Suprapubic skin (tissue), 4 donors: ENCODE results near the gene MCF2L.

ENCODE experiments used
- CTCF ChIP-seq, 2 donors: fragments of 200-600 bp in 1 of 2; fragments of 450-650 bp in 1 of 2; sonication (generic) in 1 of 2; IDR thresholded peaks; one replicate each; pipeline ENCODE4 v1.5.1; 2016 to 2019; ENCODE audit warnings: antibody characterized with exemption in 2 of 2, mild to moderate bottlenecking in 1 of 2, moderate library complexity in 1 of 2
- EP300 ChIP-seq: sonication (generic); formaldehyde crosslinking; IDR thresholded peaks from one replicate; pipeline ENCODE4 v1.6.1; 2017; ENCODE audit warnings: antibody characterized with exemption
- POLR2A ChIP-seq, 2 donors: fragments of 450-650 bp; IDR thresholded peaks; one replicate each; pipeline ENCODE4 v1.6.1; 2017; ENCODE audit warnings: antibody characterized with exemption in 2 of 2, mild to moderate bottlenecking in 2 of 2, moderate library complexity in 2 of 2
- POLR2AphosphoS5 ChIP-seq, 3 donors: sonication (generic); formaldehyde crosslinking; IDR thresholded peaks; one replicate each; pipeline ENCODE4 v1.6.1; 2017; ENCODE audit warnings: antibody characterized with exemption in 3 of 3

GRCh38 chr13:112967686-112968379 lies 1.2 kb upstream of the MCF2L start:
- TF ChIP-seq CTCF (IDR thresholded peaks at IDR 0.05), result no peak
- TF ChIP-seq POLR2A (IDR thresholded peaks at IDR 0.05), result no peak
- no peak for TF ChIP-seq POLR2AphosphoS5 (IDR thresholded peaks at IDR 0.05)
- TF ChIP-seq EP300, result no peak
